HT1080 (cell line): ENCODE results near the gene NDRG2. TPM values are rescaled to one million over a fixed set of nuclear protein-coding genes. Genes with fewer than 3 reads are reported as not detected.
A peak's percentile ranks its signal among the peaks of the same experiment; 100 is the strongest.
"Not testable (repeated sequence)": the region's sequence is repeated elsewhere in the genome, so short reads cannot be mapped to it uniquely, and the experiment has no call there.

Experiments
- DNase-seq: peaks from one replicate; pipeline ENCODE4 v3.0.0-alpha.2; 2015; ENCODE audit warnings: low read depth
- total RNA-seq: library from RNA; depleted of rRNA; stranded (reverse); fragments of >200 nt; shearing (Covaris generic); gene quantifications from 2 replicates; pipeline ENCODE4 v1.2.3, GENCODE V29; 2014

The NDRG2 gene
- total RNA-seq, 1 experiment from 2014 or later: 16.9 TPM

DNA sequence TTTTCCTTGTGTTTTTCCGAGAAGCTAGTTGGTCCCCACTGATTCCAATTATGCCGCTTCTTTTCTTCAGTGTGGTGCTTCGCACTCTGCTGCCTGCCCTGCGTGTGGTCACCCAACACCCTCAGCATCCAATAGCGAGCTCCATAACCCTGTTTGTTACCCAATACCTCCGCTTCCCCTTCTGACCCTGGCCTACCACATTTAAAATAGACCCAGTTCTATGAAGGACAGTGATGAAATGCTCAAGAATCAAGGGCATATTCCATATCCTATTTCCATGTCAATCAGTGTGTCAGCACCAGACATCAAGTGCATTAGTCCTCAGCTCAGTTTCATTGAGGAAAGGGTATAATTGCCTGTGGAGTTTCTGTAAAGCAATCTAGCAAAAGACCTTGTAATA, 9.5 kb downstream of the NDRG2 start:
- DNase-seq: no peak

DNA sequence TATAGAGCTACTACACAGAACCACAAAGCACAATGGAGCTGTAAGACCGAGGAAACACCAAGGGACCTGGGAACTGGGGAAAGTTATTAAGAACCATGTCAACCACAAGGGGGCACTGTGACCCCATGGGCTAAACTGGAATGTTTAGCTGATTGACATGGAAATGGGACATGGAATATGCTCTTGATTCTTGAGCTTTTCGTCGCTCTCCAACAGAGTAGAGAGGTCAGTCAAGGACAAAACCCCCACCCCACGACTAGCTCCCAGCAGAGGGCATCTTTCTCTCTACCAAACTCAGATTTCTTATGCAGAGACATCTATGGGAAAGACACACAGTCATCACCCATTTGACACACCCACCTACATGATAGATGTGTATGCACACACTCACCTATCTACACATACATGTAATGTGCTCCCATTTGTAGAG, 10.1 kb downstream of the NDRG2 start:
- DNase-seq: peak; percentile 75

DNA sequence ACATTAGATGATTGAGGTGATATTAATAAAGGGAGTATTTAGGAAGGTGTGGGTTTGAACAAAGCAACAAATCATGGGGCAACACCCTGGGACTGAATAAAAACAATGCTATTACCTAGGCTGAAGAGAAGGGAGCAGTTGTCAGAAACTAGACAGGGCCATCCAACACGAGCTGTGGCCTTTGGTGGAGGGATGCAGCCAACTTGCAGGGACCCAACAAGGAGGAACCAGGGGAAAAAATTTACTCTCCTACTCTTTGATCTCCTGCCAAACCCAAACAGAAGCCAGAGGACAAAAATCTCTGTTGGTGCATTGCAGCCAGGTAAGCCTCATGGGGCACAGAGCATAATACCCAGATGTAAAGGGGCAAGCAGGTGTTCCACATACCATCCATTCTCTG, 13.7 kb downstream of the NDRG2 start:
- DNase-seq: no peak

DNA sequence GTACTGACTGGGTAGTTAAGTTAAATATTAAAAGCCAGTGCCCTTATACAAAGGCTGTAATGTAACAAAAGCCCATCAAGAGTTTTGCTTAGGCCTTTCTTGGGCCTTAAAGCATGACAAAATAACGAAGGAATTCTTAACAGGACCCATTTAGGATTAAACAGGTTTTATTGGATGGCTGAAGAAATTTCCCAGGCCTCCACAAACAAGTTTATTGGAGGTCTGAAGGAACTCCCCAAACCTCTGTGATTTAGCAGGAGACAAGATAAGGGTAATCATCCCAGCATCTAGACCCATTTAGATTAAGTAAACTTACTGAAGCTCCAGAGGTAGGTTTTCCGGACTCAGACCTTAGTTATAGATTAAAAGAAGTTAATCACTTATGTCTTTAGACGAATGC, 15.1 kb downstream of the NDRG2 start:
- not testable (repeated sequence) for DNase-seq

DNA sequence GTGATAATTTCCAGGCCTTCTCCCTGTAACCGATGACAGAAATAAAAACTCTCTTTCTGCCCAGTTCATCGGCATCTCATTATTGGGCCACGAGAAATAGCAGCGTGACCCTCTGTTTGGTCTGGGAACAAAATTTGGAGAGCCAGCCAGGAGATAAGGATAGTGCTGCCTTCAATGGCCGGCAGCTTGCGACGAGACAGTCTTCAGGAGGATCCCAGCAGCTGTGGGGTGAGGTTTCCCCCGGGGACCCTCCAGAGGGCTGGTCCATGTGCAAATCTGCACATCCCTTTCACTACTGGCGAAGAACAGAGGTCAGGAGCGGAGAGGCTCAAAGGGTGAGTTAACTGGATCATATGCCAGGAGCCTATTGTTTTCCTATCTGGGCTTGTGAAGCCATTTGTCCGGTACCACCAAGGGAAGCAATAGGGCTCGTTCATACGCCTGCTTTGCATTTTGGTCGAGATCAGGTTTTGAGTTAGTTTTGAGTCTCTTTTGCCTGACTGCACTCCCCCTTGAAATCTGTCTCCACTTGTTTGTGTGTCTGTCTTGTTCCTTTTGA, 21.0 kb downstream of the NDRG2 start:
- no peak for DNase-seq

DNA sequence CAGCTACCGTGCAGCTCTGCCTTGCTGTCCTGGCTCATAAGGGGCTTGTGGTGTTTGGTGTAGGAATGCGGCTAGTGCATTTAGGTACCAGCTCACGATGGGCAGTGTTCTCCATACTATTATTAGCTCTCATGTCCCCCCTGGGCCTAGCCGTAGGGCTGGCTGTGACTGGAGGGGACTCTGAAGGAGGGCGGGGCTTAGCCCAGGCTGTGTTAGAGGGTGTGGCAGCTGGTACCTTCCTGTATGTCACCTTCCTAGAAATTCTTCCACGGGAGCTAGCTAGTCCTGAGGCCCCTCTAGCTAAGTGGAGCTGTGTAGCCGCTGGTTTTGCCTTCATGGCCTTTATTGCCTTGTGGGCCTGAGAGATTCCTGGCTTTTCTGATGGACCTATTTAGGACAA, 23.6 kb downstream of the NDRG2 start:
- no peak for DNase-seq

DNA sequence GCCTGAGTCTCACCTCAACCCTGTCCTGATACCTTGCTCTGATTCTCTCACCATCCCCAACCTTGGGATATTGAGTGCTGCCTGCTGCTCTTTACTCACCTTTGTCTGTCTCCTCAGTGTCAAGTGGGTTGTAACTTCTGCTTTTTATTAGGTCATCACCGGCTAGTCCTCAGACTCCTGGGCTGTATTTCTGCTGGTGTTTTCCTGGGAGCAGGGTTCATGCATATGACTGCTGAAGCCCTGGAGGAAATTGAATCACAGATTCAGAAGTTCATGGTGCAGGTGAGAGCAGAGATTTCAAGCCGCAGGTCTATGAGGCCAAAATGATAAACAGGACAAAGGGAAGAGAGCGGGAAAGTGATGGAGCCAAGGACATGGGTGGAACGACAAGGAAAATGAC, 25.3 kb downstream of the NDRG2 start:
- no peak for DNase-seq

DNA sequence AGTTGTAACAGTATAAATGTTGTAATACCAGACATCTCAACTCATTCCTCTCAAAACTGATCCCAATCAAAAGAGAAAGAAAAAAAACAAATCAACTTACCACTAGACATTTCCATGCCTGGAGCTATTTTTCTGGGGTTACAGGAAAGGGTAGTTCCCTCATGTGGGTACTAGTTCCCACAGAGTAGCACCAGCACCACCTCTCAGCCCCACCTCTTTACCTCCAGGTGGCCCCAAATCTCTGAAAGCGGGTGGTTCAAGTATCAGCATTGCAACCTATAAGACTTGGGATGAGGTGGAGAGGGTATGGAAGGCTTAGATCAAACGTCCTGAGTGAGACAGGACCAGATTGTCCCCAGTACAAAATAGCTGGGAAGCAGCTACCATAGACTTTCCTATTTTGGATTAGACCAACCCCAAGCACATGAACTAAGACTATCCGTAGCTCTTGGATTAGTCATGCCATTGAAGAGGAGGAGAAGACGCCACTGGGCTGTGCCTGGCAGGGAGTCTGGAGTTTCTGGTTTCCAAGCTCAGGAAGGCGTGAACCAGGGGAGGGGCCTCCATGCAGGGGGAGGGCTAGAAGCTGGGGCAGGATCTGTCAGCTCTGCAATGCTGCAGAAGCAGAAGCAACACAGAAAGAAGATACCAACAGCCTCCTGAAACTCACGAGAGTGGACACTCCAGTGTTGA, 26.0 kb downstream of the NDRG2 start, which contains the start of gene SLC39A2:
SLC39A2 (plus strand) TSS at position 620 of the 693 bp plus-strand sequence. CDS start 154 bp downstream, outside the sequence.
- DNase-seq: peak; percentile 80

DNA sequence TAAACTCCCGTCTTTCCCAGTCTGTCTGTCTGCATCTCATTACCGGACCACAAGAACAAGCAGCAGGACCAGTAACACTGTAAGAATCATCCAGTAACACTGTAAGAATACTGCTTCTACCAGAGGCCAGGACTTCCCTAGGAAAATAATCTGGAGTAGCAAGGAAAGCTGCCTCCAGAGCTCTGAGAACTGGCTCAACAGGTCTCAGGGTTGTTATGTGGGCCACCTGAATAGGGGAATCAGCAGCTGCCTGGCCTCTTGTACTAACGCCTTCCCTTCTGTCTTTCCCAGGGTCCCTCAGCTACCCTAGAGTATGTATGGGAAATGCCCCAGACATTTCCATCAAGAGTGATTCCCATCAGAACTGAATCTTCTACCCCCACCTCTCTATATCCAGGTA, 26.7 kb downstream of the NDRG2 start:
- DNase-seq: no peak

DNA sequence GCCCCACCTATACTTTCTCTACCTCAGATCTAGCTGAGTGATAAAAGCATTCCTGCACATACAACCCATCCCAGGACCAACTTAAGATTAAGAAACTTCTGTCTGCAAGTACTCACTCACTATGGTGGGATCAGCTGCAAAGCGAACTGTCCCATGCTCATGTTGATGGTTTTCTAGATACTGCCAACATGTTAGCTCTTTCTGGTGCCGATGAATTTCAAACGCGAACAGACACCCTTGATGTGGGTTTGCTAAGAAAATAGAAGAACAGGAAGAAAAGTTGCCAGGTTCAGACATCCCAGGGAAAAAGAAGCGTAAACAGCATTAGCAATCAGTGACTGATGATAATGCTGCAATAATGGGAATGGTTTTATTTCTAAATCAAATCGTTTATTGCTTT, 27.3 kb downstream of the NDRG2 start:
- DNase-seq: no peak

DNA sequence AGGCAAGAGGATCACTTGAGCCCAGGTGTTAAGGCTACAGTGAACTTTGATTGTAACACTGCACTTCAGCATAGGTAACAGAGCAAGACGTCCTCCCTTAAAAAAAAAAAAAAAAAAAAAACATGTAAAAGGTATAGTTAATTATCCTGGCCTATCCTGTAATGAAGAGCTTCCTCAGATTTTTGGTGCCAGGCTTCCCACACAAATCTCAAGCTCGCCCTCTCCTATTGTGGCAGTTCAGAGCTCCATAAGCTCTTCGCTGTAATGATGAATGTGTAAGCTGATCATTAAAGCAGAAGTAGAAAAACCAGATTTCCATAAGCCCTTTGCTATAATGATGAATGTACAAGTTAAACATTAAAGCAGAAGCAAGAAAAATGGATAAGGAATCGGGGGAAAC, 27.7 kb downstream of the NDRG2 start:
- DNase-seq: no peak

DNA sequence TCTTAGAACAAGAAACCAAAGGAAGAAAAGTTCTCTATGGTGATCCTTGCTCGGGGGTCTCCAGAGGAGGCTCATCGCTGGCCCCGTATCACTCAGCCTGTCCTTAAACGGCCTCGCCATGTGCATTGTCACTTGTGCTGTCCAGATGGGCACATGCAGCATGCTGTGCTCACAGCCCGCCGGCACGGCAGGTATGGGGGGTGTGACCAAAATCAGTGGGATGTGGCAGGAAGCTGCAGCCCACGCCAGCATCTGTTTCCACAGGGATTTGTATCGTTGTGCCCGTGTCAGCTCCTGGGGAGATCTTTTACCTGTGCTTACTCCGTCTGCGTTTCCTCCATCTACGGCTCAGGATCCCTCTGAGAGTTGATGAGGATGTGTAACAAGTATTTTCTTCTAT, 28.3 kb downstream of the NDRG2 start:
- no peak for DNase-seq

DNA sequence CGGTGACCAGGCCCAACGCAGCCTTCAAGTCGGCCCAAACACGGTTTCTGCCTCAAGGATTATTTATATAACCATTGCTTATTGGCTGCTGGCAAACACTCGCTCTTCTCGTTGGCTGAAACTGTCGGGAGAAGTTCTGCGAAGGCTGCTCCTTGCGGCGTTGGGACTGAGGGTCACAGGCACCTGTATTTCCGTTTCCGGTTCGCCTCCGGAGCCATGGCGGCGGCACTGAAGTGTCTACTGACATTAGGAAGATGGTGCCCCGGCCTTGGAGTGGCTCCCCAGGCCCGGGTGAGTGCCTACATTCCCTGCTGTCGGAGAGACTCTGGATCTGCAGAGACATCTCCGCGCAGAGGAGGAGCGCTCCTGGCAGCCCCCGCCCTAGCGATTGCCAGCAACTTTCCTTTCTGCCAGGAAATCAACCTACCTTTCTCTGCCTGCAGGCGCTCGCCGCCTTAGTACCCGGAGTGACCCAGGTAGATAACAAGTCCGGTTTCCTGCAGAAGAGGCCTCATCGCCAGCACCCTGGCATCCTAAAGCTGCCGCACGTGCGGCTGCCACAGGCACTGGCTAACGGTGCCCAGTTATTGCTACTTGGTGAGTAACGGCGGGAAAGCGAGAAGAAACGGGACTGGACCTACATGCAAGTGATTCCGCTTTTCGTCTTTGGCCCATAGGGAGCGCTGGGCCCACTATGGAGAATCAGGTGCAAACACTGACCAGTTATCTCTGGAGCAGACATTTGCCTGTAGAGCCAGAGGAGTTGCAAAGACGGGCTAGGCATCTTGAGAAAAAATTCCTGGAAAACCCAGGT, 34.9 kb downstream of the NDRG2 start, which contains the start of gene METTL17:
METTL17 (plus strand) TSS at position 194 of the 814 bp plus-strand sequence; CDS start at position 217, 23 bp downstream.
- DNase-seq: peak; percentile 96

DNA sequence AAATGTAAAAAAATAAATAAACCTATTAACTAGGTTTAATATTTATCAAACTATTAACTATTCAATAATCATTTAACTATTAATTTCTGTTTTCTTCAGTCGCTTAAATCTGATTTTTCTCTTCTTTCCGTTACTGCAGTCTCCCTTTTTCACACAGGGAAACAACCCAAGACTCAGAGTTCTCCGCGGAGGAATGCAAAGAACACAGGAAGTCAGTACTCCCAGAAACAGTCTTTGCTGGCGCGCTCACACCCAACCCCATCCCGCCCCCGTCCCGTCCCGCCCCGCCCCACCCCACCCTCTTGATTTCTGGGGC, 35.4 kb downstream of the NDRG2 start:
- DNase-seq: no peak

DNA sequence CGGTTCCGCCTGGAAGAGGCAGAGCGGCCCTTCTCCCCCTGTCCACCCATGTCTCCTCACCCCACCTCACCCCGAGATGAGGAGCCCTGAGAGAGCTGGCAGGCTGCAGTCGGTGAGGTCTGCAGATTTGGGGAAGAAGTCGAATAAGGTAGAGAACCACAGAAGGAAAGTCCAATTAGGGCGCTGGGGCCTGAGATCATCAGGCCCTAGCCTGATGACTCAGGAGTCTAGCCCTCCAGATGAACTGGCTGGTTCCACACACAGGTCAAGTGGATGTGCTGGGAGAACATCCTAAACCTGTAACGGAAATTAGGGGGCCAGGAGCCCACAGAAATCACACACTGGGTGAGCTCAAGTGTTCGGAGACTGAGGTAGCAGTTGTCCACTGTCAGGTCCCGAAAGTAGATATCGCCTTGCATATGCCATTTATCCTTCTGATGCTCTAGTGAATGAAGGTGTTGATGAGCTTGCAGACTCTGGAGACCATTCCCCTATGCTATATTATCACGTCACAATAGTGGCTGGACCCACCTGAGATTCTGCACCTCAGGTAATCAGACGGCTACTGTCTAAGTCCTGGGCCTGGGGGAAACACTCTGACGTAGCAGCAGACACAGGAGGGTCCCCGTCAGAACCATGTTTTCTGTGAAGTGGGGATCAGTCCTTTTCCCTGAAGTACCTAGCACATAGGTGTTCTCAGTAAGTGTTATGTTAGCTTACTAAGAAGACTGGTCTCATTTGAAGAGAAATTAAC, 36.0 kb downstream of the NDRG2 start:
- DNase-seq: no peak

DNA sequence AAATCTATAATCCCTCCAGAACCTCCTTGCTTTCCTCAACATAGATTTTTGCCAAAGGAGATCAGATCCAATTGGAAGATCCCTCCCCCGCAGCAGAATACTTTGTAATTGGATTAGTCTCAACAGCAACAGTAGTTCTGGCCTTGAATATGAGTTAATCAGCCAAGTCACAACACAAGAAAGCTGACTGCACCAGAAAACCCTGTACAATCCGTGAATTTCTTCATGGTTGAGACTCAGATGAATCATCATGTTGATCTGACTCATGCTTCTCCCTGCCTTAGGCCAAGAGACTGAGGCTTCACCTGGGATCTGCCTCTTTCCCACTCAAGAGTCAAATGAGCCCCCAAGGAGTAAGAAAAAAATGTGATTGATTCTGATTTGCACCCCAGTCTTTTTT, 38.0 kb downstream of the NDRG2 start:
- DNase-seq: peak; percentile 92

DNA sequence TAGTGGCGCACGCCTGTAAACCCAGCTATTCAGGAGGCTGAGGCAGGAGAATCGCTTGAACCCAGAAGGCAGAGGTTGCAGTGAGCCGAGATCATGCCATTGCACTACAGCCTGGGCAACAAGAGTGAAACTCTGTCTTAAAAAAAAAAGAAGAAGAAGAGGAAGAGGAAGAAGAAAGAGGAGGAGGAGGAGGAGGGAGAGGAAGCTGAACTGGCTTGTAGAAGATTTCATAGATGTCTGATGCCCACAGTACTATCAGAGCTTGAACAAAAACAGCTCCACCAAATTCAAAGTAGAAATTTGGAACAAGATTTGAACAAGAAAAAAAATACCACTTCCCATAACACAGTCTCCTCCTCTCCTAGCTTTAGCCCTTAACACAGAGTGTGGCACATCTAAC, 39.2 kb downstream of the NDRG2 start:
- not testable (repeated sequence) for DNase-seq

DNA sequence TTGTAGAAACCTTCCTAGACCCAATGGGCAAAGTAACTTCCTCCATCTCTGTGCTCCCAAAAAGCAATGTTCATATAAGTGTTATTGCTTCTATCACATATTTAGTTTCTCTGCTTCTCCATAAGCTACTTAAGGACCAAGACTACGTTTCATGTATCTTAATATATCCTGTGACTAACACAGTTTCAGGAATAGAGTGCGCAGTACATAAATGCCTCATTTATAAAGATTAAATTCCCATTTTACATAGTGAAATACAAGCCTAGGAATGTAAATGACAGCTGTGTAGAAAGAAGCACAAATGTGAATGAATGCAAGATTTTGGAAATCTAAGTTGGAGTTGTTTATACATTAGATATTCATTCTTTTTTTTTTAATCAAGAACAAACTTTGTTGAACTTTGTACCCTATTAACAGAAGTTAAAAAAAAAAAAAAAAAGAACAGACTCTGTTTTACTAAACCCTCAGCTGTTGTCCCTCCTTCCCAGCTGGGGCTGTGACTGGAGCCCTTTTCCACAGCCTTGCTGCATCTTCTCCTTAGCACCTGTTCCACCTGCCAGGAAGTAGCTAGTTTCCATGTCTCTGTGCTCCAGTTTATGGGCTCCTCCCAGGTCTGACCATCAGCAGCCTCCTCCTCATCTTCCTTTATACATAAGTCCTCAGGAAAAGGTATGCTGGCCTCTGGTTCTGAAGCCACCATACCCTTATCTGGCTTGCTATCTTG, 42.1 kb downstream of the NDRG2 start:
- DNase-seq: no peak

DNA sequence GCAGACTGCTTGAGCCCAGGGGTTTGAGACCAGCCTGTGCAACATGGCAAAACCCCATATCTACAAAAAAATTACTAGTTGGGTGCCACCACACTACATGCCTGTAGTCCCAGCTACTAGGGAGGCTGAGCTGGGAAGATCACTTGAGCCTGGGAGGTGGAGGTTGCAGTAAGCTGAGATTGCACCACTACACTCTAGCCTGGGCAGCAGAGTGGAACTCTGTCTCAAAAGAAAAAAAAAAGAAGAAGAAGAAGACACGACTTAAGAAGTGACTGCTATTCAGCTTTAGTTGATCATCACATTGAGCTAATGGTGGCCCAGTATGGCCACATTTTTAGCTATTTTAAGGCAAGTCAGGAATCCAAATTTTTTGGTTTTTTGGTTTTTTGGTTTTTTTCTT, 44.0 kb downstream of the NDRG2 start:
- DNase-seq: no peak

DNA sequence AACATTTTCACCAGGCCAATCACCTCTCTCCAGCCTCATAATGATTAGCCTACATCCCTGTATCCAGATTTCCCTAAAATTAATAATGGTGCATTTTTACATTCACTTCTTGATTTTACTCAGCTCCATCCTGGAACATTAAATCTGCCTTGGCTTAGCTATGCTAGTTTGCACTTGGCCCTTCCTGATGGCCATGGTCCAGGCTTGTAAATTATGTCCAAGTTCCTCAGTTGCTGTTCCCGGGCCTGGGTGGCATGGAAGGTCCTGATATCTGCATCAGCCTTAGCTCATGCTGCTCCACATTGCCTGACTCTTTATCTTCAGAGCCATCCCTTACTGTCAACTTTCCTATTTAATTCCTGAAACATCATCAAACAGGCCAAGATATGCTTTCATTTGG, 46.2 kb downstream of the NDRG2 start:
- DNase-seq: no peak

DNA sequence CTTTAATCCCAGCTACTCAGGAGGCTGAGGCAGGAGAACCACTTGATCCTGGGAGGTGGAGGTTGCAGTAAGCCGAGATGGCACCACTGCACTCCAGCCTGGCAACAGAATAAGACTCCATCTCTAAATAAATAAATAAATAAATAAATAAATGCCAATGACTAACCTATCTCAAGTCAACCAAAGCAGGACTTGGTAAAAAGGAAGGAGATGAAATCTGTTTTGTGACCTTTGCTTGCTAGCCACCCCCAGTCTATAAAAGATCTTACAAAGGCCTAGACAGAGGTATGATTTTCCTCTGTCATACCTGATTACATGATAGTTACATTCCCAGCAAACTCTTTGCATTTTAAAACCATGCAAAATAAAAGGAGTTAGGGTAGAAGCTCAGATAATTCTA, 48.6 kb downstream of the NDRG2 start:
- DNase-seq: no peak
